Fibroblast of mammary gland (primary cell): Measurements from ENCODE around the gene TMPRSS15.

ENCODE experiments used
- DNase-seq: peaks from one replicate; pipeline ENCODE4 v3.0.0-alpha.2; 2010; ENCODE audit warnings: low read depth
- H3K4me3 ChIP-seq: 2 replicates; pipeline ENCODE4 v1.5.1; 2011; ENCODE audit warnings: low read depth, mild to moderate bottlenecking, low read length, moderate library complexity; ENCODE audit not compliant: control insufficient read depth
- TF ChIP-seq, protein P1 (sequence below): conservative IDR thresholded peaks from 2 replicates; pipeline ENCODE4 v1.5.1; 2011; ENCODE audit warnings: low read depth, low read length, inconsistent platforms; ENCODE audit not compliant: control insufficient read depth, insufficient read depth

The TMPRSS15 gene

GRCh38 chr21:18403735-18404450 is at the start of gene TMPRSS15:
Gene TMPRSS15, minus strand, starts transcription at chr21:18403785. Its CDS starts 163 bp downstream, at chr21:18403622.
- DNase-seq: no peak
- H3K4me3 ChIP-seq: no peak within 1 kb of the TSS
- TF ChIP-seq, protein P1, sequence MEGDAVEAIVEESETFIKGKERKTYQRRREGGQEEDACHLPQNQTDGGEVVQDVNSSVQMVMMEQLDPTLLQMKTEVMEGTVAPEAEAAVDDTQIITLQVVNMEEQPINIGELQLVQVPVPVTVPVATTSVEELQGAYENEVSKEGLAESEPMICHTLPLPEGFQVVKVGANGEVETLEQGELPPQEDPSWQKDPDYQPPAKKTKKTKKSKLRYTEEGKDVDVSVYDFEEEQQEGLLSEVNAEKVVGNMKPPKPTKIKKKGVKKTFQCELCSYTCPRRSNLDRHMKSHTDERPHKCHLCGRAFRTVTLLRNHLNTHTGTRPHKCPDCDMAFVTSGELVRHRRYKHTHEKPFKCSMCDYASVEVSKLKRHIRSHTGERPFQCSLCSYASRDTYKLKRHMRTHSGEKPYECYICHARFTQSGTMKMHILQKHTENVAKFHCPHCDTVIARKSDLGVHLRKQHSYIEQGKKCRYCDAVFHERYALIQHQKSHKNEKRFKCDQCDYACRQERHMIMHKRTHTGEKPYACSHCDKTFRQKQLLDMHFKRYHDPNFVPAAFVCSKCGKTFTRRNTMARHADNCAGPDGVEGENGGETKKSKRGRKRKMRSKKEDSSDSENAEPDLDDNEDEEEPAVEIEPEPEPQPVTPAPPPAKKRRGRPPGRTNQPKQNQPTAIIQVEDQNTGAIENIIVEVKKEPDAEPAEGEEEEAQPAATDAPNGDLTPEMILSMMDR: no peak

GRCh38 chr21:18451670-18452069 is 48.1 kb upstream of the TMPRSS15 start:
- TF ChIP-seq, protein P1: no peak
- DNase-seq: no peak
- no peak overlapping the region for H3K4me3 ChIP-seq

DNA sequence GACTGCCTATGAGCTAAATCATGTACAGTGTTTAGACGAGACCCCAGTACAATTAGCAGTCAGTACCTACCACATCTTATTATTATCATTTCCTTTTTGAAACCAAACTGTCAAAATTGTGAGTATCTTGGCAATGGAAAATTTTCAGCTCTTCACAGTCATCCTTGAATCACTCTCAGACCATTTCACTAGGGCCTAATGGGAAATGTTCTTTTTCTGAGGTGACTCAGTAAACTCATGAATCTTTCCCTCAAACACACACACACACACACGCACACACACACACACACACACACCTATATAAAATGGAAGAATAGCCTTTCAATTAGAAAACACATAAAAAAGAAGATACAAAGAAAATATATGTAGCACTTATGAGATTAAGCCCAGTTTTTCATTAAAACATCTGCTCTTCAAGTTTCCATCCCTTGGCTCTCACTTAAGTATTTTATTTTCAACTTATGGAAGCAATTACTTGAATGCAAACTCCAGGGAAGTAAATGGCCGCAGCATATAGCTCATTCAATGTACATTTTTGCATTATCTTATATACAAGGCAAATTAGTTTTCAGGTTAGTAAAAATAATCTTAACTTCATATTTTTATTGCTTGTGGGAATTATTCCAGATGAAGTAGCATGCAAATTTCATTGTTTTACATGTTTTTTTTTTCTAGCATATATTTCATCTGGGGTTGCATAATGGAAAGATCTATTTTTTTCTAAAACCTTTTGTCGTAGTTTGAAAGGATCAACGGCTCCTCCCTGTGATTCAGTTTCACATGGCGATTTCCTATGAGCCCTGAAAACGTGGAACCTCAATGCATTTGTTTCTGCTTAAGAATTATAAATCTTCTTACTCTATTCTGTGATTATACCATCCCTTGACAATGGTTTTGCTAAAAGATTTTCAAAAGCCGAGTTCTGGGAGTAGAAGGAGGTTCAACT is 46.3 kb upstream of the TMPRSS15 start:
- no peak overlapping the region for H3K4me3 ChIP-seq
- TF ChIP-seq, protein P1: no peak
- DNase-seq: peak; percentile 19

DNA sequence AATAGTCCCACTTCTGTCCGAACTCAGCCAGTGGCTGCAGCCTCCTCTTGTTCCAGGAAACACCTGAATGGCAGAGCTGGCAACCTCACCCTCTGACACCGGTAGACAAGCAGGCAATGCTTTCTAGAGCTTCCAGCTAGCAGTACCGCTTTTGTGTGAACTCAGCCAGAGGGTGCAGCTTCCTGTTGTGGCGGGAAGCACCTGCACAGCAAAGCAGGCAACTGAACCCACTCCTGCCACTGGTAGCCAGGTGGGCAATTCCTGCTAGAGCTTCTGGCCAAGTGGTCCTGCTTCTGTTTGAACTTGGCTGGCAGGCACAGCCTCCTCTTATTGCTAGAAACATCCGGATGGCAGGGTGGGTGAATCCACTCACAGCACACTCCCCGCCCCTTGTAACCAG is 40.1 kb upstream of the TMPRSS15 start:
- TF ChIP-seq, protein P1: no peak

GRCh38 chr21:18443085-18443484 is 39.5 kb upstream of the TMPRSS15 start:
- no peak for DNase-seq
- TF ChIP-seq, protein P1: no peak
- H3K4me3 ChIP-seq: no peak overlapping the region

More for the DNA sequence above, 40.1 kb upstream of the TMPRSS15 start:
- no peak overlapping the region for H3K4me3 ChIP-seq
- DNase-seq: no peak

- TF ChIP-seq, protein P1: no peak
- no peak overlapping the region for H3K4me3 ChIP-seq
- no peak for DNase-seq
Measured at GRCh38 chr21:18430341-18430740, 26.8 kb upstream of the TMPRSS15 start.
